ENCODE measurements around the gene MEA1. TPM values are rescaled to one million over a fixed set of nuclear protein-coding genes. Genes with fewer than 3 reads are reported as not detected.
A peak's percentile ranks its signal among the peaks of the same experiment; 100 is the strongest.

Gene MEA1
- total RNA-seq, 1 experiment from 2014 or later, result 64.8 TPM

DNA sequence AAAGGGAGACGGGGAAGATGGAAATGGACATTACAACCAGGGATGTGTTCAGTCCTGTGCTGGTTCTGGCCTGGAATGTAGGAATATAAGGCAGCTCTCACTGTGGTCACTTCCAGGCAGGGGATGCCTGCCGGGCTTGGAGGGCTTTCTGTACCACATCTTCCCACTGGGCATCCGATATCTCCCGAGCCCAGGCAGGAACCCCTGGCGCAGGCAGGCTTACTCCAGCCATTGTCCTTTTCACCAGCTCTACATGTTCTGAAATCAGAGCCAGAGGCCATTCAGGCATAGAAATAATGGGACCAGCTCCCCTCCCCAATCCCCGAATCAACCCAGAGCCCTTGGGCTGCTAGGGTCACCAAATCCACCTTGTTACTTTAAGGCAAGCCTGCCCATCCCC, 1.4 kb downstream of the MEA1 start:
- peak overlapping the region; percentile 84 for H3K9ac ChIP-seq (ENCODE audit: low read length)
- H3K9me2 ChIP-seq (ENCODE audit: insufficient read depth), result no peaks in the 10 kb centered on the region
- ChIA-PET RAD21 (ENCODE audit: low non-redundant PET in 1 of 2, low total read pairs in 2 of 2, uncharacterized antibody in 2 of 2, unreplicated experiment in 2 of 2) (no interaction called here), CTCF (no interaction called here), POLR2A (no interaction called here)
- TF ChIP-seq TCF7L2 (IDR thresholded peaks at IDR 0.05; ENCODE audit: borderline replicate concordance, extremely low read depth, insufficient read depth, insufficient read length), result no peak
- no peak for TF ChIP-seq POLR2A (IDR thresholded peaks at IDR 0.05; ENCODE audit: borderline replicate concordance, extremely low read depth, insufficient read depth, insufficient read length)
- TF ChIP-seq JUND (IDR thresholded peaks at IDR 0.05), result no peak
- no peak for TF ChIP-seq ZFX (IDR thresholded peaks at IDR 0.05)
- no peak for TF ChIP-seq POLR2AphosphoS5 (IDR thresholded peaks at IDR 0.05; ENCODE audit: low read depth, low read length)
- TF ChIP-seq, protein P1, sequence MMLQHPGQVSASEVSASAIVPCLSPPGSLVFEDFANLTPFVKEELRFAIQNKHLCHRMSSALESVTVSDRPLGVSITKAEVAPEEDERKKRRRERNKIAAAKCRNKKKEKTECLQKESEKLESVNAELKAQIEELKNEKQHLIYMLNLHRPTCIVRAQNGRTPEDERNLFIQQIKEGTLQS (IDR thresholded peaks at IDR 0.05), result no peak
- no peak for TF ChIP-seq EZH2phosphoT487 (IDR thresholded peaks at IDR 0.05; ENCODE audit: borderline replicate concordance)
- TF ChIP-seq, protein P2, sequence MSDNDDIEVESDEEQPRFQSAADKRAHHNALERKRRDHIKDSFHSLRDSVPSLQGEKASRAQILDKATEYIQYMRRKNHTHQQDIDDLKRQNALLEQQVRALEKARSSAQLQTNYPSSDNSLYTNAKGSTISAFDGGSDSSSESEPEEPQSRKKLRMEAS (IDR thresholded peaks at IDR 0.05), result no peak
- TF ChIP-seq SIN3A (IDR thresholded peaks at IDR 0.05; ENCODE audit: low read depth), result no peak
- TF ChIP-seq YY1 (IDR thresholded peaks at IDR 0.05; ENCODE audit: extremely low read depth, insufficient replicate concordance, low read depth, low read length), result no peak
- TF ChIP-seq, protein P3, sequence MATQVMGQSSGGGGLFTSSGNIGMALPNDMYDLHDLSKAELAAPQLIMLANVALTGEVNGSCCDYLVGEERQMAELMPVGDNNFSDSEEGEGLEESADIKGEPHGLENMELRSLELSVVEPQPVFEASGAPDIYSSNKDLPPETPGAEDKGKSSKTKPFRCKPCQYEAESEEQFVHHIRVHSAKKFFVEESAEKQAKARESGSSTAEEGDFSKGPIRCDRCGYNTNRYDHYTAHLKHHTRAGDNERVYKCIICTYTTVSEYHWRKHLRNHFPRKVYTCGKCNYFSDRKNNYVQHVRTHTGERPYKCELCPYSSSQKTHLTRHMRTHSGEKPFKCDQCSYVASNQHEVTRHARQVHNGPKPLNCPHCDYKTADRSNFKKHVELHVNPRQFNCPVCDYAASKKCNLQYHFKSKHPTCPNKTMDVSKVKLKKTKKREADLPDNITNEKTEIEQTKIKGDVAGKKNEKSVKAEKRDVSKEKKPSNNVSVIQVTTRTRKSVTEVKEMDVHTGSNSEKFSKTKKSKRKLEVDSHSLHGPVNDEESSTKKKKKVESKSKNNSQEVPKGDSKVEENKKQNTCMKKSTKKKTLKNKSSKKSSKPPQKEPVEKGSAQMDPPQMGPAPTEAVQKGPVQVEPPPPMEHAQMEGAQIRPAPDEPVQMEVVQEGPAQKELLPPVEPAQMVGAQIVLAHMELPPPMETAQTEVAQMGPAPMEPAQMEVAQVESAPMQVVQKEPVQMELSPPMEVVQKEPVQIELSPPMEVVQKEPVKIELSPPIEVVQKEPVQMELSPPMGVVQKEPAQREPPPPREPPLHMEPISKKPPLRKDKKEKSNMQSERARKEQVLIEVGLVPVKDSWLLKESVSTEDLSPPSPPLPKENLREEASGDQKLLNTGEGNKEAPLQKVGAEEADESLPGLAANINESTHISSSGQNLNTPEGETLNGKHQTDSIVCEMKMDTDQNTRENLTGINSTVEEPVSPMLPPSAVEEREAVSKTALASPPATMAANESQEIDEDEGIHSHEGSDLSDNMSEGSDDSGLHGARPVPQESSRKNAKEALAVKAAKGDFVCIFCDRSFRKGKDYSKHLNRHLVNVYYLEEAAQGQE (IDR thresholded peaks at IDR 0.05; ENCODE audit: low read depth), result no peak
- TF ChIP-seq SP1 (IDR thresholded peaks at IDR 0.05; ENCODE audit: low read depth), result no peak
- TF ChIP-seq FOSL1 (IDR thresholded peaks at IDR 0.05; ENCODE audit: low read depth), result no peak
- no peak for TF ChIP-seq ZNF274 (IDR thresholded peaks at IDR 0.05; ENCODE audit: low read depth, low read length)
- no peak for ATAC-seq
- no peaks in the 10 kb centered on the region for H3K9me3 ChIP-seq (ENCODE audit: control insufficient read depth in 1 of 2, insufficient read depth in 1 of 2, low read depth in 1 of 2, low read length in 2 of 2)
- intact Hi-C loops (cut with micrococcal nuclease), result loop anchor here (5.0 kb wide), 2 partner anchors 45 to 255 kb away; partner anchors contain the start of genes KLC4 and MRPL2
- H3K4me1 ChIP-seq (ENCODE audit: control insufficient read depth in 1 of 2, insufficient read depth in 2 of 2, low read length in 2 of 2), result peaks cover 7 to 20% of the 10 kb centered on the region in 2 experiments; a peak in 2 of 4 replicates
- no TSS peak for BruUV-seq (replicated peaks)
- no peak overlapping the region for H2AFZ ChIP-seq (ENCODE audit: low read depth, low read length, poor library complexity, severe bottlenecking)
- no peaks in the 10 kb centered on the region for H4K20me1 ChIP-seq (ENCODE audit: insufficient read depth)
- H3K36me3 ChIP-seq (ENCODE audit: control insufficient read depth in 1 of 2, insufficient read depth in 2 of 2, low read length in 2 of 2), result peaks cover 34 to 37% of the 10 kb centered on the region in 2 experiments; a peak in 3 of 4 replicates
- H3K4me3 ChIP-seq (replicated peaks in 1 of 2; ENCODE audit: low read depth in 1 of 2, low read length in 2 of 2), result peak overlapping the region; percentile 91 to 99
- H3K79me2 ChIP-seq (ENCODE audit: insufficient read depth, low read length), result peaks cover 46% of the 10 kb centered on the region
- H3K4me2 ChIP-seq (ENCODE audit: low read length), result peak overlapping the region; percentile 79
- no peaks in the 10 kb centered on the region for H3K27me3 ChIP-seq (ENCODE audit: insufficient read depth, low read length)
- H3K27ac ChIP-seq (ENCODE audit: low read depth, low read length), result peak overlapping the region; percentile 52; the same call in 1 of the 2 replicates
- DNase-seq (ENCODE audit: low read depth, low spot score), result no peak
